Activated CD8-positive, alpha-beta T cell treated with anti-CD3 and anti-CD28 coated beads for 36 hours (primary cell): ENCODE data around the gene CARS2. TPM values are rescaled to one million over a fixed set of nuclear protein-coding genes. Genes with fewer than 3 reads are reported as not detected.

Source experiments
- ATAC-seq: fragments of 200-7000 bp; cut with Tn5 transposase; one replicate; pipeline ENCODE4 v1.10.0; 2021; ENCODE audit warnings: mild to moderate bottlenecking, moderate library complexity
- CTCF ChIA-PET: fragments of 350-600 bp; sonication (Branson Sonifier 250); formaldehyde crosslinking; loops from one replicate; lab custom pipeline; 2021; ENCODE audit warnings: antibody characterized with exemption; lab: Charles Lee
- POLR2A ChIA-PET: fragments of 350-600 bp; sonication (Branson Sonifier 250); formaldehyde crosslinking; loops from one replicate; lab custom pipeline; 2021; ENCODE audit warnings: antibody characterized with exemption; lab: Charles Lee
- DNase-seq: peaks from one replicate; pipeline ENCODE4 v3.0.0-alpha.2; 2020
- H3K27ac Mint-ChIP-seq: one replicate; pipeline ENCODE4 v1.8.0; 2021; ENCODE audit warnings: mild to moderate bottlenecking, mixed read lengths
- H3K27me3 Mint-ChIP-seq: one replicate; pipeline ENCODE4 v1.8.0; 2021; ENCODE audit warnings: mixed read lengths
- H3K36me3 Mint-ChIP-seq: one replicate; pipeline ENCODE4 v1.8.0; 2021; ENCODE audit warnings: low read depth, mixed read lengths
- H3K4me1 Mint-ChIP-seq: one replicate; pipeline ENCODE4 v1.8.0; 2021; ENCODE audit warnings: low read depth, mixed read lengths
- H3K4me3 Mint-ChIP-seq: one replicate; pipeline ENCODE4 v1.8.0; 2021; ENCODE audit warnings: mild to moderate bottlenecking, moderate library complexity, mixed read lengths
- H3K9me3 Mint-ChIP-seq: one replicate; pipeline ENCODE4 v1.8.0; 2021; ENCODE audit warnings: mixed read lengths
- intact Hi-C: fragments of 100-400 bp; cut with micrococcal nuclease; formaldehyde crosslinking; loops from one replicate; pipeline ENCODE4 v1.10.0; 2022
- total RNA-seq, 2 experiments: library from RNA; stranded (reverse); gene quantifications; one replicate each; pipeline ENCODE4 v1.2.3, GENCODE V29; 2021
- TF ChIP-seq, protein P1 (sequence below): fragments of 200-600 bp; IDR thresholded peaks from one replicate; pipeline ENCODE4 v1.8.0; 2022; ENCODE audit warnings: antibody characterized with exemption, mild to moderate bottlenecking

CARS2 gene
- total RNA-seq, 2 experiments from 2014 or later: 60.7 to 63.0 TPM

DNA sequence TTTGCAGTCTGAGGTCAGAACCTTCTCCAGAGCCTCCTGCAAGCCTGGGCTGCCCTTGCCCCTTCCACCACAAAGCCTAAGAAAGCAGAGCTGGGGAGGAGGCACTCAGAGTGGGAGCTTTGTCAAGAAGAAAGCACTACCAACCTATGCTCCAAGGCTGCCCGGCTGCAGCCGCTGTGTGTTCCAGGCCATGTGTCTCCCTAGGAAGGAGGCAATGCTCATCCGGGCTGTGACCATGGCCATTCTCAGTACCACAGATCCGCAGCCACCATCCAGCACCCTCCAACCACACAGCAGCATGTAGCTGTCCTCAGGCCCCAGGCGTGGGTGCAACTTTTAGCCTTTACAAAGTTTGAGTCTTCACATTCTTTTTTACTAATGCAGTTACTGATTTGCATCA is 22.0 kb downstream of the CARS2 start:
- Mint-ChIP-seq H3K4me1 (peaks cover under 1% of the 10 kb centered on the region), H3K36me3 (peaks cover 36% of the 10 kb centered on the region), H3K27ac (no peak overlapping the region), H3K9me3 (no peaks in the 10 kb centered on the region), H3K4me3 (no peak overlapping the region), H3K27me3 (no peaks in the 10 kb centered on the region)
- intact Hi-C loops: no loop called here
- TF ChIP-seq, protein P1, sequence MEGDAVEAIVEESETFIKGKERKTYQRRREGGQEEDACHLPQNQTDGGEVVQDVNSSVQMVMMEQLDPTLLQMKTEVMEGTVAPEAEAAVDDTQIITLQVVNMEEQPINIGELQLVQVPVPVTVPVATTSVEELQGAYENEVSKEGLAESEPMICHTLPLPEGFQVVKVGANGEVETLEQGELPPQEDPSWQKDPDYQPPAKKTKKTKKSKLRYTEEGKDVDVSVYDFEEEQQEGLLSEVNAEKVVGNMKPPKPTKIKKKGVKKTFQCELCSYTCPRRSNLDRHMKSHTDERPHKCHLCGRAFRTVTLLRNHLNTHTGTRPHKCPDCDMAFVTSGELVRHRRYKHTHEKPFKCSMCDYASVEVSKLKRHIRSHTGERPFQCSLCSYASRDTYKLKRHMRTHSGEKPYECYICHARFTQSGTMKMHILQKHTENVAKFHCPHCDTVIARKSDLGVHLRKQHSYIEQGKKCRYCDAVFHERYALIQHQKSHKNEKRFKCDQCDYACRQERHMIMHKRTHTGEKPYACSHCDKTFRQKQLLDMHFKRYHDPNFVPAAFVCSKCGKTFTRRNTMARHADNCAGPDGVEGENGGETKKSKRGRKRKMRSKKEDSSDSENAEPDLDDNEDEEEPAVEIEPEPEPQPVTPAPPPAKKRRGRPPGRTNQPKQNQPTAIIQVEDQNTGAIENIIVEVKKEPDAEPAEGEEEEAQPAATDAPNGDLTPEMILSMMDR: no peak
- ChIA-PET CTCF (interaction anchor here (2.1 kb wide), 1 partner anchor 18 kb away, joined by 8 read pairs; no protein-coding TSS in a partner anchor), POLR2A (no interaction called here)
- ATAC-seq (no peak), DNase-seq (no peak)

DNA sequence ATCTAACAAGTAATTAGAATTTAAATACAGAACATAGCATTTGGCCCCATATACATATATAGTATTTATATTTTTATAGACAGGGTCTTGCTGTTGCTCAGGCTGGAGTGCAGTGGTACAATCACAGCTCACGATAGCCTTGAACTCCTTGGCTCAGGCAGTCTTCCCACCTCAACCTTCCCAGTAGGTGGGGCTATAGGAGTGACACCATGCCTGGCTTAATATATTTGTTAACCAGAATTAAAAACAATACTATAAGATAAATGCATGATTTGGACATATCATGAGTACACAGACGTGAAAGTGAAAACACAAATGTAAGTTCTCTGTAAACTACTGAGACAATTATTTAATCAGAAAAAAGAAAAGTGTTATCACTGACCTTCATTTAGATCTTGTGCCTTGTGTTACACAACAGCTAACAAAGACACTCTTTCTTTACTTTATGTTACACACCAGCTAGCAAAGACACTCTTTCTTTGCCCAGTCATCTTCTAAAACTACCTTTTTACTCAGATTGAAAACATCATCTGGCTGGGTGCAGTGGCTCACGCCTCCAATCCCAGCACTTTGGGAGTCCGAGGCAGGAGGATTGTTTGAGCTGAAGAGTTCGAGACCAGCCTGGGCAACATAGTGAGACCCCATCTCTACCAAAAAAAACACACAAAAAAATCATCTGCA is 22.6 kb downstream of the CARS2 start:
- intact Hi-C loops: no loop called here
- Mint-ChIP-seq H3K4me3 (no peak overlapping the region), H3K9me3 (peaks cover 3% of the 10 kb centered on the region), H3K4me1 (peaks cover 6% of the 10 kb centered on the region), H3K36me3 (peaks cover 42% of the 10 kb centered on the region), H3K27me3 (no peaks in the 10 kb centered on the region), H3K27ac (no peak overlapping the region)
- ChIA-PET POLR2A (no interaction called here), CTCF (interaction anchor here (1.2 to 2.1 kb wide), 2 partner anchors 18 to 22 kb away, joined by 3 to 8 read pairs; no protein-coding TSS in a partner anchor)
- TF ChIP-seq, protein P1: peak; percentile 13
- ATAC-seq (no peak), DNase-seq (no peak)

DNA sequence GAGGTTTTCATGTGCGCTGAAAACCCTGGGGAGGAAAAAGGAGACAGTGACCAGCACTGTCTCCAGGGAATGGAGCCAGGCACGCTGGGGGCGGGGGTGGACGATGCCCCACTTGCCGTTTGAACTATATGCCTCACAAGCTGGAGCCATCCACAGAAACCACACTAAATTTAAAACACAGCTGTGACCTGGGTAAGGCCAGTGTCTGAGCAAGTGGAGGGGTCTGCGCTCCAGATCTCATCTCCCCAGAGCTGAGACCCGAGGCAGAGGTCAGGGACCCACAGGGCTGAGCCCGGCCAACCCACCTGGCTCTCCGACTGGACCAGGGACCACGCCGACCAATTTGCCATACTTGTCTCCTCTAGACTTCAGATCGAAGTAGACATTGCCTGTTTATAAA is 23.2 kb downstream of the CARS2 start:
- Mint-ChIP-seq H3K4me1 (peaks cover 10% of the 10 kb centered on the region), H3K4me3 (no peak overlapping the region), H3K9me3 (peaks cover 6% of the 10 kb centered on the region), H3K27ac (no peak overlapping the region), H3K36me3 (peaks cover 48% of the 10 kb centered on the region), H3K27me3 (no peaks in the 10 kb centered on the region)
- ATAC-seq (no peak), DNase-seq (no peak)
- TF ChIP-seq, protein P1: no peak
- ChIA-PET CTCF (interaction anchor here (1.2 to 2.1 kb wide), 2 partner anchors 19 to 21 kb away, joined by 3 to 8 read pairs; no protein-coding TSS in a partner anchor), POLR2A (no interaction called here)
- intact Hi-C loops: no loop called here

DNA sequence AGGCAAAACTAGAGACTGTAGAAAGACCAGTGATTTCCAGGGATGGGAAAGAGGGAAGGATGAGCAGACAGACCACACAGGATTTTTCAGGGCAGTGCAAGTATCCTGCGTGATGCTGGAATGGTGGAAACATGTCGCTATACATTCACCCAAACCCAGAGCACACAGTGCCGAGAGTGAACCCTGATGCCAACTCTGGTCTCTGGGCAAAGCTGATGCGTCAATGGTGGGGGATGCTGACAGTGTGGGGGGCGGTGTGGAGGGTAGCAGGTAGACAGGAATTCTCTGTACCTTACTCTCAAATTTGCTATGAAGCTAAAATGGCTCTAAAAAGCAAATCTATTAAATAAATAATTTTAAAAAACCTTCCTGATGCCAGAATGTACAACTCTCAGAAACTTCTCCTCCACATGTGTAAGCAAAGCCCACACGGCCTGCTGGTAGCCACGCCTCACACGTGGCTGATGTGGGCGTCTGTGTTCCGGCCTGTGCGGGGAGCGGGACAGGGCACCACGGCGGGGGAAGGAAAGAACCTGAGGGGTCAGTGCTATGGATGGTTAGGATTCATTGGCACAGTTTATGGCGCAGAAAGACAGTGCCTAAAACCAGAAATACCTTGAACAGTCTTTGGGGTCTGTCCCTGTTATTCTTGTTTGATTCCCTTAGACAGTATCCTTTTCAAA is 23.9 kb downstream of the CARS2 start:
- H3K4me1 Mint-ChIP-seq: peaks cover 12% of the 10 kb centered on the region
- intact Hi-C loops: no loop called here
- DNase-seq (no peak), ATAC-seq (no peak)
- ChIA-PET POLR2A (no interaction called here), CTCF (interaction anchor here (1.1 to 1.6 kb wide), 4 partner anchors 13 to 136 kb away, joined by 3 to 6 read pairs (median 4); no protein-coding TSS in a partner anchor)
- peaks cover 6% of the 10 kb centered on the region for H3K9me3 Mint-ChIP-seq
- TF ChIP-seq, protein P1: no peak
- no peak overlapping the region for H3K4me3 Mint-ChIP-seq
- no peak overlapping the region for H3K27ac Mint-ChIP-seq
- no peaks in the 10 kb centered on the region for H3K27me3 Mint-ChIP-seq
- H3K36me3 Mint-ChIP-seq: peaks cover 52% of the 10 kb centered on the region

DNA sequence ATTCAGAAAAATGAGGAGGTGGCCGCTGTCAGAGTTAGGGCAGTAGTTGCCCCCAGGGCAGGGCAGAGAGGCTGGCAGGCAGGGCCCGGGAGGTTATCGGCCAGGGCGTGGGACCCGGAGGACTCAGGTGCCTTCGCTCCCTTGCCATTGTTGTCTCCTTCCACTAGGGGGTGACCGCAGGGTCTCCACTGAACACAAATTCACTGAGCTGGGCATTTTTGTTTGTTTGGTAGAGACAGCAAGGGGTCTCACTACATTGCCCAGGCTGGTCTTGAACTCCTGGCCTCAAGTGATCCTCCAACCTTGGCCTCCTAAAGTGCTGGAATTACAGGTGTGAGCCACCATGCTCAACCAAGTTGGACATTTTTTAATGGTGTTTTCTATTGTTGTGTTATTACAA is 25.1 kb downstream of the CARS2 start:
- Mint-ChIP-seq H3K27me3 (no peaks in the 10 kb centered on the region), H3K4me3 (no peak overlapping the region), H3K27ac (no peak overlapping the region), H3K4me1 (peaks cover 23% of the 10 kb centered on the region), H3K9me3 (peaks cover 10% of the 10 kb centered on the region), H3K36me3 (peaks cover 62% of the 10 kb centered on the region)
- DNase-seq (peak; percentile 26), ATAC-seq (peak; percentile 60)
- ChIA-PET POLR2A (no interaction called here), CTCF (interaction anchor here (0.8 to 1.6 kb wide), 4 partner anchors 11 to 64 kb away, joined by 3 to 6 read pairs (median 6); no protein-coding TSS in a partner anchor)
- intact Hi-C loops: no loop called here
- TF ChIP-seq, protein P1: peak; percentile 47
